MM.1S (cell line): Measurements from ENCODE around the gene DDX10.

Source experiments
- EZH2 ChIP-seq: fragments of 300-600 bp; sonication (generic); optimal IDR thresholded peaks from 2 replicates; pipeline ENCODE3; 2017; ENCODE audit warnings: low read depth, mild to moderate bottlenecking, antibody characterized with exemption, low read length, mixed read lengths
- EZH2phosphoT487 ChIP-seq: fragments of 300-600 bp; sonication (generic); IDR thresholded peaks from 2 replicates; pipeline ENCODE4 v1.6.1; 2018; ENCODE audit warnings: antibody characterized with exemption, low read length
- TF ChIP-seq, protein P1 (sequence below): fragments of 300-600 bp; sonication (generic); IDR thresholded peaks from 2 replicates; pipeline ENCODE4 v1.5.1; 2016; ENCODE audit warnings: antibody characterized with exemption, low read length, mixed read lengths

GRCh38 chr11:108672113-108672512, 7.2 kb downstream of the DDX10 start:
- TF ChIP-seq, protein P1, sequence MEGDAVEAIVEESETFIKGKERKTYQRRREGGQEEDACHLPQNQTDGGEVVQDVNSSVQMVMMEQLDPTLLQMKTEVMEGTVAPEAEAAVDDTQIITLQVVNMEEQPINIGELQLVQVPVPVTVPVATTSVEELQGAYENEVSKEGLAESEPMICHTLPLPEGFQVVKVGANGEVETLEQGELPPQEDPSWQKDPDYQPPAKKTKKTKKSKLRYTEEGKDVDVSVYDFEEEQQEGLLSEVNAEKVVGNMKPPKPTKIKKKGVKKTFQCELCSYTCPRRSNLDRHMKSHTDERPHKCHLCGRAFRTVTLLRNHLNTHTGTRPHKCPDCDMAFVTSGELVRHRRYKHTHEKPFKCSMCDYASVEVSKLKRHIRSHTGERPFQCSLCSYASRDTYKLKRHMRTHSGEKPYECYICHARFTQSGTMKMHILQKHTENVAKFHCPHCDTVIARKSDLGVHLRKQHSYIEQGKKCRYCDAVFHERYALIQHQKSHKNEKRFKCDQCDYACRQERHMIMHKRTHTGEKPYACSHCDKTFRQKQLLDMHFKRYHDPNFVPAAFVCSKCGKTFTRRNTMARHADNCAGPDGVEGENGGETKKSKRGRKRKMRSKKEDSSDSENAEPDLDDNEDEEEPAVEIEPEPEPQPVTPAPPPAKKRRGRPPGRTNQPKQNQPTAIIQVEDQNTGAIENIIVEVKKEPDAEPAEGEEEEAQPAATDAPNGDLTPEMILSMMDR: no peak
- no peak for TF ChIP-seq EZH2
- no peak for TF ChIP-seq EZH2phosphoT487
